OCI-LY7 (cell line): ENCODE measurements around the gene RAP1A.

Experiments
- EZH2phosphoT487 ChIP-seq: fragments of 200-600 bp; sonication (generic); IDR thresholded peaks from 2 replicates; pipeline ENCODE4 v1.6.1; 2018; ENCODE audit warnings: low read depth, borderline replicate concordance, mild to moderate bottlenecking, mixed run types, antibody characterized with exemption, low read length, moderate library complexity, mixed read lengths
- TF ChIP-seq, protein P1 (sequence below): fragments of 200-600 bp; sonication (generic); conservative IDR thresholded peaks from 2 replicates; pipeline ENCODE4 v1.5.1; 2014; ENCODE audit warnings: mild to moderate bottlenecking, antibody characterized with exemption, low read length, moderate library complexity, mixed read lengths

DNA sequence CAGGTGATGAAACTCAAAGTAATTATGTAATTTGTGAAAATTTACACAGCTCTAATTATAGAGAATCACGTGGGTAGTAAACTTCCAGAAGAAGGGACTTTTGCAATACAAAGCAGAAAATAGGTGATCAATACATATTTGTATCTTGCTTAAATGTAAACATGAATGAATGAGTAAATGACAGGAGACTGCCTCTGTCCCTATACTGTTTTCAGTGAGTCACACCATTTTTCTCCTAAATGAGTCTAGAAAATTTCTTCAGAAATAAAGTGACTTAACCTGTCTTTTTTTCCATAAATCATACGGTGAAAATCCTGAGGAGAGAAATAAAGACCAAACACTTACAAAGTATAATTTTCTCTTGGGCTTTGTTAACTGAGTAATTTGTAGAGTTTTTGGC is 11.9 kb downstream of the RAP1A start:
- TF ChIP-seq, protein P1, sequence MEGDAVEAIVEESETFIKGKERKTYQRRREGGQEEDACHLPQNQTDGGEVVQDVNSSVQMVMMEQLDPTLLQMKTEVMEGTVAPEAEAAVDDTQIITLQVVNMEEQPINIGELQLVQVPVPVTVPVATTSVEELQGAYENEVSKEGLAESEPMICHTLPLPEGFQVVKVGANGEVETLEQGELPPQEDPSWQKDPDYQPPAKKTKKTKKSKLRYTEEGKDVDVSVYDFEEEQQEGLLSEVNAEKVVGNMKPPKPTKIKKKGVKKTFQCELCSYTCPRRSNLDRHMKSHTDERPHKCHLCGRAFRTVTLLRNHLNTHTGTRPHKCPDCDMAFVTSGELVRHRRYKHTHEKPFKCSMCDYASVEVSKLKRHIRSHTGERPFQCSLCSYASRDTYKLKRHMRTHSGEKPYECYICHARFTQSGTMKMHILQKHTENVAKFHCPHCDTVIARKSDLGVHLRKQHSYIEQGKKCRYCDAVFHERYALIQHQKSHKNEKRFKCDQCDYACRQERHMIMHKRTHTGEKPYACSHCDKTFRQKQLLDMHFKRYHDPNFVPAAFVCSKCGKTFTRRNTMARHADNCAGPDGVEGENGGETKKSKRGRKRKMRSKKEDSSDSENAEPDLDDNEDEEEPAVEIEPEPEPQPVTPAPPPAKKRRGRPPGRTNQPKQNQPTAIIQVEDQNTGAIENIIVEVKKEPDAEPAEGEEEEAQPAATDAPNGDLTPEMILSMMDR: no peak
- TF ChIP-seq EZH2phosphoT487: no peak
